NCI-H526 (cell line): ENCODE results near the gene PADI2.
"Not testable (repeated sequence)": the region's sequence is repeated elsewhere in the genome, so short reads cannot be mapped to it uniquely, and the experiment has no call there.

Experiments
- DNase-seq, 2 experiments: peaks; one replicate each; lab custom pipeline; 2025; lab: John Stamatoyannopoulos, UW

Gene PADI2

DNA sequence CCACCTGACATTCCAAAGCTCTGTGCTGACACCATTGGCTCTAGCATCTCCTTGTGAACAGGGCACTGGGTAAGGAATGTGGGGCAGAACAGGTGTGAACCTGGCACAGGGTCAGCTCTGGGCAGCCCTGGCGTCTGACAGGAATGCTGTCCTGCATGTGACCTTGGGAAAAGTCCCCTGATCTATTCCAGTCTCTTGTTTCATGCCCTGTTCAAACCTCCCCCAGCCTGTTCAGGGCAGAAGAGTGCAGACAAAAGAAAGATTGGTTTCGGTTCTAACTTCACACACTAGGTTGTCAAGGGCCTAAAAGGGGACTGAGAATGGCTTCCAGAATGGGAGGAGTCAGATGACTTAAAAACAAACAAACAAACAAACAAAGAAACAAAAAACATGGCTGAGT is 37.8 kb downstream of the PADI2 start:
- DNase-seq, result no peak

DNA sequence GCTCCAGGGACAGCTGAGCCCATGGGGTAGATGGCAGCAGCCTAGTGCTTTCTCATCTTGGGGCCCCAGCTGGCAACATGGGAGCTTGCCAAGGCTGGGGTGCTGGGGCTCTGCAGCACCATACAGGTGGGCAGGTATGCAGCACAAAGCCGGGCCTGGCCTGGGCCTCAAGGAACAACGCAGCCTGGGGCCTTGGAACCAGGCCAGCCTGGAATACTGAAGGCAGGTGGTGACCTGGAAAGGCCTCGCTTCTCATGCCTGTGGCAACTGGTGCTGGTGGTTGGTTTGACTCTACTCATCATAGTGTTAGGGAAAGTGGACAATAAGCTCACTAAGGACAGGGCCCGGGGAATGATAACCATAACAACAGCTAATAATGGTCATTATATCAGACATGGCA is 38.4 kb downstream of the PADI2 start:
- DNase-seq, result no peak

DNA sequence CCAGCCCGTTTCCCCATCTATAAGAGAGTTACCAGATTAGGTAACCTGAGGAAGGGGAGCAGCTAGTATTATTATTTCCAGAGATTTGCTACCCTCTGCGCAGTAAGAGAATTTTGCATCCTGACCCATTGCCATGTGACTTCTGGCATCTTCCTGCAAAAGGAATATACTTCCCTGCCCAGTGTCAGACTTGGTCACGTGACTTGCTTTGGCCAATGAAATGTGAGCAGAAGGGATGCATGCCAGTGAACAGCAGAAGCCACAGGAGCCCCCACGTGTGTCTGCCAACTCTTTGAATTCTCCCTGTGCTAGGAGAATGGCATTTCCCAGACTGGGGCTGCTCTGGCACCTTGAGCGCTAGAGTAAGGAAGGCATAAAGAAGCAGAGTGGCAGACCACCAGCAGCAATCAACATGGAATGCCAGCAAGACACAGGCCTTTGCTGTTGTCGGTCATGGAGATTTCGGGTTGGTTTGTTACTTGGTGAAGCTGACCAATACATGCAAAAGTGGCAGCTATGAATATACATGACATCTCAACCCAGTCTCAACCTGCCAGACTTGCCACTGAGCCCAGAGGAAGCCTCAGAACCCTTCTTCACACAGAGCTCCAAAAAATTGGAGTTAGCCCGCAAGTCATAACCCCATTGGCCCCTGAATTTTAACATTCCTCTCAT is 39.0 kb downstream of the PADI2 start:
- DNase-seq, result no peak

DNA sequence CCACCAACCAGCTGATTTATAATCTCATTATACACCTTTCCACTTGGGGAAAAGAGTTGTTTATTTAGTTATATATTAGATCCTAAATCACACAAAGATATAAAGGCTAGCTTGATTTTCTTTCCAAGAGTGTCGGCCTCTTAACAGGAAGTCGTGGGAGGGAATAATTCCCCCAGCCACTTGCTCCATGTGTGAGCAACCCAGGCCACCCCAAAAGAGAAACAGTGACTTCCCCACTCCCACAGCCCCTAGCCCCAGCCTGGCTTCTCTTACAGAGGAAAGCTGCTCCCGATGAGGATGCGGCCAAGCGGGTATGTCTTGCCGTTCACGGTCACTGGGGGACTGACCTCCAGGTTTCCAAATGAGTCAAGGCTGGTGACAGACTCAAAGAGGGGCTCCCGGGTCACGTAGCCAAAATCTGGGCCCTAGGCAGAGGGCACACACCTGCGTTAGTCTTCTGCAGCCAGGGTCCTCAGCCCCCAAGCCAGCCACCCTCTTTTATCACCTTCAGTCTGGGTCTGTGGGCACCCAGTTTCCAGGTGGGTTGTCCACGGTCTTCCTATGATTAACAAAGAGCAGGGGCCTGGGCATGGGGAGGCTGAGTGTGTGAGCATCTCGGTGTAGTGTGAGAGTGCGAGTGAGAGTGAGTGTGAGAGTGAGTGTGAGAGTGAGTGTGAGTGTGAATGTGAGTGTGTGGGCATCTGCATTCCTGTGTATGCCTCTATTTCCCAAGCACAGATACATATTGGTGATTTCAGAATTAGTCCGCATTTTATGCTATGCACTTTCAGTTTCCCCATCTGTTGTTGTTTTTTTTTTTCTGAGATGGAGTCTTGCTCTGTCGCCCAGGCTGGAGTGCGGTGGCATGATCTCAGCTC is 40.0 kb downstream of the PADI2 start:
- DNase-seq, result no peak

DNA sequence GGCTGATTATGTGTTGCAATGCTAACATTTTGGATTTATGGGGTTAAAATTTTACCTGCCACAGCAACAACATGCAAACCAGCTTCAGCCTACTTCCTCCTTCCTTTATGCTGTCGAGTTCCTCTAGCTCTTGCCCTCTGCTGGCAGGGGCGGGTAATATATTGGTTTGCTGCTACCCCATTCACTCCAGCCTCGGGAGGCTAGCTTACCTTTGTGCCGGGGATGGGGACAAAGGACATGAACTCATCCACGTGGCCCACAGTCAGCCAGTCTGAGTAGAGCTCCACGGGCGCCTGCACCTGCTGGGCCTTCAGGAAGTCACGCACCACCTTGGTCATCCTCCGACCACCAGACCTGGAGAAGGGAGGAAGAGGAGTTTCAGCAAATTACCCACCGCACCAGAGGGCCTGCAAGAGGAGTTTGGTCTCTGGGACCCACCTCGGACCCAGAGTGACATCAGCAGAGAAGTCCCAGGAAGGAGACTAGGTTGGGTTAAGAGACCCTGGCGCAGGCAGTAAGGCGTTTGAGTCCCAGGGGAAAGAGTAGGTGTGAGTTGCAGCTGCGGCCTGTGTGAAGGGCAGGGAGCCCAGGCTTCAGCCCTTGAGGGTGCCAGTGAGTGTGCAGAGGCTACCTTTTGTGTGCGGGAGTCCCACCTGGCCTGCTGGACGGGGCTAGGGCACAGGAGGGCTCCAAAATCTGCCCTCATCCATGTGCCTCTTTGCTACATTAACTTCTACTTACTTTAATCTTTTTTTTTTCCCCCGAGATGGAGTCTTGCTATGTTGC is 43.6 kb downstream of the PADI2 start:
- peak; percentile 6 to 33 for DNase-seq

DNA sequence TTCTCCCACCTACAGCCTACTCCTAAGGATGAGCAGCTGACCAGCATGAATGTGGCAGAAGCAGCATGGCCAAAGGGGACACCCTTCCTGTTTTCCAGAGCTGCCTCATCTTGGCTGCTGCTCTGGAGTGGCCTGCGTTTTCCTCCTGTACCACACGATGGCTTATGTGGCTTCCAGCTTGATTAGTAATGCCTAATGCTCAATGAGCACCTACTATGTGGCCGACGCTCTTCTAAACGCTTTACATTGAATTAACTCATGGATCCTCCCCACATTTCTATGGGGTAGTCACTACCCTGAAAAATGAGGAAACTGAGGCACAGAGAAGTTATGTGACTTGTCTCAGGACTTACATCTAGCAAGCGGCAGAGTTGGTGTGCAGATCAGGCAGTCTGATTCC is 47.5 kb downstream of the PADI2 start:
- no peak for DNase-seq

DNA sequence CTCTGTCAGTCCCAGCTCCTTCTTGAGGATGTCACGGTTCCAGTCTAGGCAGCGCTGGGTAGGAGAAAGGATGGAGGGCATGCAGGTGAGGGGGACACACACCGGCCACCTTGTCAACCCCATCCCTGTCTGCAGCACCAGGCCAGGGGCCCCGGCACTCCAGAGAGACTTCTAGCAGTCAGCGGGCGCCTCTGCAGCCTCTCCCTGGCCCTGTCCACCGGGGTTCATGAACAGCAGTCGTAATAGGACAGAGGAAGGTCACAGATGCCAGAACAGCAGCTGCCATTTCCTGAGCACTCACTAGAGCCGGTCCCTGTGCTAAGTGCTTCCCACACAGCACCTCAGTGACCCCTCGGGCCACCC is 49.1 kb downstream of the PADI2 start:
- DNase-seq, result no peak

DNA sequence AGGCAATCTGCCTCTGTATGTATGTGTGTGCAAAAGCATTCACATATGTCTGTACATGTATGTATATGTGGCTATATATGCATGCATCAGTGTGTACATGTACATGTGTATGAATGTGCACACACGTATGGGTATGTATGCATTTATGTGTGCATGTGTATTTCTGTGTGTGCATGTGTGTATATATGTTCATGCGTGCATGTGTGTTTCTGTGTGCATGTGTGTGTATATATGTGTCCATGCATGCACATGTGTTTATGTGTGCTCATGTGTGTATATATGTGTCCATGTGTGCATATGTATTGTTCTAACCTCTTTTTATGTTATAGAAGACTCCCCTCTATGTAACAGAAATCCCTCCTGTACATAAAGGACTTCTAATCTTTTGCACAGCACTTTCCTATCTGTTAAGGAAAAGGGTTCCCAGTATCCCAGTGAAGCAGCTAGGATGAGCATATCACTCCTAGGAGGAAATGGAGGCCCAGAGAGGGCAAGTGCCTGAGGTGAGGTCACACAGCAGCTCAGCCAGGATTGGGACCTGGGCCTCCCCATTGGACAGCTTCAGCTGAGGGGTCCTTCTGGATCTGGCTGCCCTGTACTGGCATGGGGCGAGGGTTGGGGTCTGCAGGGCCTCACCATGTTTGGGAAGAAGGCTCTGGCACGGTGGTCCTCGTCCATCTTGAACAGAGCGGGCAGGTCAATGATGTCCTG is 49.6 kb downstream of the PADI2 start:
- no peak for DNase-seq

DNA sequence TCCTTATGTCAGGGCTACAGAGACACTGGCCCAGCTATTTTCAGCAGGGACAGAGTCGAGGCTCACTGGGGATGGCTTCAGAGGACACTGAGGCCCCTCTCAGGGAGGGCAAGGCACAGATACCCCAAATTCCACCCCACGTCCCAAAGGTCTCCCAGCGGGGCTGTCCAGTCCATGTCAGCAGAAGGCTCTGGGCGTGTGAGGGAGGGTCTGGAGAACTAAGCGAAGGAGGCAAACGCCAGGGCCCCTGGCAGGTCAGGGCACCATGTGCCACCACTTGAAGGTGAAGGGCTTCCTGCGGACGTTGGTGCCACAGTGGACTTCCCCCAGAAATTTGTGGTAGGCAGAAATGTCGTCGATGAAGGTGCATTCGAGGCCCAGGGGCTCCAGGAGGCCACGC is 50.5 kb downstream of the PADI2 start:
- DNase-seq, result no peak

DNA sequence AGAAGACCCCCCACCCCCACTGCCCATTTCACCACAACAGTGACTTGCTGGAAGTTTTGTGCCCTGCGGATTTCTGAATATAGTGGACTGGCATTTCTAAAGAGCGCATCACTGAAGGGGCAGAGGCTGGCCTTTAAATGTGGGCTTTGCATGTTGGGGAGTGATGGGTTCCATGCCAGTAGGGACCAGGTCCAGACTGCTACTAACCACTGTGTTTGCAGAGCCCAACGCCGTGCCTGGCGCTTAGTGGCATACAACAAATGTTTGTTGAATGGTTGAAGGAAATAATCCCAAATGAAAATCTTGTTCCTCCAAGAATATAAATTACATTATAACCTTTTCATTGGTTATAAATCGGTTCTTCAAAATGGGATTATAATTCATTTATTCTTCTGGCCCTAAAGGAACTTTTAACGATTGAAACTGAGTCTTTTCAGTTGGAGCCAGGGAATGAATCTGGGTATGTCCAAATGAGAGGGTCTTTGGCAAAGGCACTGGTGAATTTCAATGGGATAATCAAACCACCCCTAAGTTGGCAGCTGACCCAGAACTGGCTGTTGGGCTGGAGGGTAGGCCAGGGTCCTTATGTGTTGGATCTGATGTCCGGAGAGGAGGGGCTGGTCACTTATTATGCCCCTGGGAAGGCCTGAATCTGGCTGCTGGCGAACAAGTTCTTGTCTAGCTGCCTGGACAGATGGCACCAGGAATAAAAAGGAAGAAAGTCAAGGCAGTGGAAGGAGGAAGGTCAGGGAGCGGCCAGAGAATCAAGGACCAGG is 51.6 kb downstream of the PADI2 start:
- DNase-seq, result no peak

DNA sequence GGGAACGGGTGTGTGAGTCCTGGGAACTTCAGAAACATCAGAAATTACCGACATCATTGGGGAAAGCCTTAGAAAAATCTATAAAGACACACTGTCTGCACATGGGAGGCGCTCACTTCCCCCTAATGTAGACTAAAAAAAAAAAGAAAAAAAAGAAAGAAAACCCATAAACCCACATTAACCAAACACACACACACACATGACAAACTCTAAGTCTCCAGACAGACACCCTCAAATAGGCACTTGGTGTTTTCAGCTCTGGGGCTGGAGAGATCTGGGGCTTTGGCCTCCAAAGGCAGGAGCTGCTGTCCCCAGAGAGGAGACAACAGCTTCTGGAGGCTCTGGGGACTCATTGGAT is 52.2 kb downstream of the PADI2 start:
- no peak for DNase-seq

DNA sequence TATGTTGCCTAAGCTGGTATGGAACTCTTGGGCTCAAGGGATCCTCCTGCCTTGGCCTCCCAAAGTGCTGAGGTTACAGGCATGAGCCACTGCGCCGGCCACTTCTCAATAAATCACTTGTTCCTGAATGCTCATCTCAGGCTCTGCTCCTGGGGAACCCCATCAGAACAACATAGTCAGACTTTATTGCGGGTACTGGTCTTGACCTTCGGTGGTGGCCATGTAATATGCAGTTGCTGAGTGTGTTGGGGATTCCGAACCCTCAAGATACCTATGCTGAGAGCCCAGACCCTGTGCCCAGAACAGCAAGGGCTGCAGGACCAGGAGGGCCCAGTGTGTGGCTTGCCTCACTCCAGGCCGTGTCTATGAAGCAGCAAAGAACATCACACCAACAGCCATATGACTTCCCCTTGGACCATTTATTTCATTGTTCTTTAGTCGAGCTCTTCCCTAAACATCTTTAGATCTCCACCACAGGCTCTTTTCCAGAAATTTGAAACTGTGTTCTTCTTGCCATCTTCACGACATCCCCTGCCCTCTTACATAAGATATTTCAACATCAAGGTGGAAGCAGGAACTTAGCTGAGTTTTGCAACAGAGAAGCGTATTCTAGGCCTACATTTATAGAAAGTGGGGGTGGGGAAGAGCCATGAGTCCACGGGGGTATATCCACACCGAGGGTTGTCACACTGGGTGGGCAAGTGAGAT is 52.7 kb downstream of the PADI2 start:
- DNase-seq, result no peak

DNA sequence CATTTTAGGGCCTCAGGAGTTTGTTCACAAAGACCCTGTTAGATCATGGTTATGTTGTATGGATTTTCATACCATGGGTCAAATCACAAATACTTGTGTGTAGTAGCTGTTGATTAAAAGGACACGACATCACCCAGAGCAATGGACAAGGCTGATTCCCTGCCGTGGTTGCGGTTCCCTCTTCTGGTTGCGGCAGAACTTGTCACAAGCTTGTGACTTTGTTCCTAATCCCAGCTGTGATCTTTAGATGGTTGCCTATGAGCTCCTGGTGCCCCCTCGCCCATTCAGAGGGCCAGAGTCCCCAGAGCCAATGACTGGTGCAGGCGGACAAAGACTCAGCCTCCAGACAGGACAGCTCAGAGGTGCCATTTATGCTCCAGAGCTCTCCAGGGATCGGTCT is 53.6 kb downstream of the PADI2 start:
- DNase-seq, result no peak

DNA sequence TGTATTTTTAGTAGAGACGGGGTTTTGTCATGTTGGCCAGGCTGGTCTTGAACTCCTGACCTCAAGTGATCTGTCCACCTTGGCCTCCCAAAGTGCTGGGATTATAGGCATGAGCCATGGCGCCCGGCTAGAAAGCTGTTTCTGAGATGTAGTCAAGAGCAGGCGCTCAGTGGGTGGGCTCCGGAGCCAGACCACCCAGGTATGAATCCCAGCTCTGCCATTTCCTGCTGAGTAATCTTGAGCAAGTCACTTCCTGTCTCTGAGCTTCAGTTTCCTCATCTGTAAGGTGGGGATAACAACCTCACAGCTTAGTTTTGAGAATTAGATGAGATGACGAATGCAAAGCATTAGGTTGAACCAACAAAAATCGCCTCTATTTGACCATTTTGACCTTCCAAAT is 56.5 kb downstream of the PADI2 start:
- DNase-seq, result not testable (repeated sequence)

DNA sequence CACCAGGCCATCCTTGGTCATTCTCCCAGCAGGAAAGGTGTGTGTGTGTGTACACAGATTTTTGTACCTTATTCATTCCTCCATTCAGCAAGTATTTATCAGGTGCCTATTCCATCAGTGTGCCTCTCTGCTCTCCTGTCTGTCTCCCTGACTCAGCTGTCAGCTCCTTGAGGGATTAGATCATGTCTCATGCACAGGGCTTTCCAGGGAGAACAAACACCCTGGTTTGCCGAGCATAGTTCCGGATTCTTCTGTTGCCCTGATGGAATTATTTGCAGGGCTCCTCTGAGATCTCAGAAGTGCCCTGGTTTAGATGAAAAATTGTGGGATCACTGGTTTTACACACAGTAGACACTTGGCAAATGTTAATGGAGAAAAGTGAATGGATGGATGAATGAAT is 57.4 kb downstream of the PADI2 start:
- DNase-seq, result no peak

DNA sequence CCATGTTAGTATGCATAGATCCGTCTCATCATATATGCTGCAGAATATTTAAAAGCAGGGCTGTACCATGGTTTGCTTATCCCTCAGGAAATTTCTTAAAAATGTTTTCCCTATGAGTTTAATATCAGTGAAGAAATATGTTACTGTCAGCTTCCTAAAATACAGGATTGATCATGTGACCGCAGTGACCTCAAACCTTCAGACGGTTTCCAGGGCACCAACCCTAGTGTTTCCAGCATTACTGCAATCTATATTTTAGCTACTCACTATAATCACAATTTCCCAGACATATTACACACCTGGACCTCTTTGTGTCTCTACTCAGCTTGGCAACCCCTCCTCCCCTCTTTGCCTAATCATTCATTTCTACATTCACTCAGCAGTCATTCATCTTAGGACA is 57.8 kb downstream of the PADI2 start:
- DNase-seq, result no peak

DNA sequence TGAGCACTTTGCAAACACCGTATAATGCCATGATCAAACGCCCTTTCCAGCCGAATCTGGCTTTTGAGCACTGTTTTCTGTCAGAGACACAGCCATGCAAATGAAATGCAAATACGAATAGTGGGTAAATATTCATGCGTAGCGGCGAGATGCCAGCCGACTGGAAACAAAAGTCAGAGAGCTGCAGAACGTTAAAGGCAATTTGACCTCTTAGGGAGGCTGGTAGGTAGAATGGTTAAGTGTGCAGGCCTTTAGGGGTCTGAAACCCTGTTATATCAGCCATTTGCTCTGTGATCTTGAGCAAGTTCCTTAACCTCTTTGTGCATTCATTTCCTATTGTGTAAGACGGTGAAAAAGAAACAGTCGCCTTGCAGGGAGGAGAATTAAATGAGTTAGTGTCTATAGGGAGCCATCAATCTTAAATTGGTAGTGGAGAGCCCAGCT is 58.9 kb downstream of the PADI2 start:
- DNase-seq, result peak; percentile 96 to 97

DNA sequence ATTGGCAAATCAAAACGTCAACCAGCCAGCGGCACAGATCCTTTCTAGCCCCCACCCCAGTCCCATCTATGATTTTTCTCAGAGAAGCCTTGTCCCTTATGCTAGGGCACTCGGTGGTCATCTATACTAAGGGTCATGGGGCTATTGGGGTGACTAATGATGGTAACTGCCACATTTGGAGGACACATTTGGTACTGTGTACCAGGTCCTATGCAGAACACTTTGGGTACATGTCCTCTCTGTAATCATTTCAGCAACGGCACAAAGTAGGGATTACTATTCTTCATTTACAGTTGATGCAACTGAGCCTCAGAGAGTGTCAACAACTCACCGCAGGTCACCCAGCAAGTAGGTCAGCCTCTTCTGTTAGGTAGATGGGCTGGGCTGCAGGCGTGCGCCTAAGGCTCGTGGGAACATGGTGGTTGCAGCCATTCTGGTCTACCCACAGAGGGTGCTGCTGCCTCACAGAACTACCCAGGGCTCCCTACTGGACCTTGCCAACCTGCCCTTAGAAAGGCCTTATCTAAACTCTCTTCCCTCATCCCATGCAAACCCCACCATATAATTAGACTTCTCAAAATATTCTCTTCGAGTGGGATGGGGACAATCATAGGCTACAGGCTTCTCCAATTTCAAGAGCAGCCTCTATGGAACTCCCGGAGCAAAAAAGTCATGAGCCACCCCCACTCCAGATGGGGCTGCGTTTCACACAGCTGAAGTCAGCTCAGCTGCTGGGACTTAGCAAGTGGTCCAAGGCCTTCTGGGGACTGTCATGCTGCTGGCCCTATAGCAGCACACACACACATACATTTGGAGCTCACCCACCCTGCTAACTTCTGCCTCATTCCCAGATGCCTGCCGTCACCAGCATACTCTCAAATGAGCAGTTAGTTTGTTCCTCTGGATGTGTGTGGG is 59.6 kb downstream of the PADI2 start:
- DNase-seq, result peak; percentile 79 to 93

DNA sequence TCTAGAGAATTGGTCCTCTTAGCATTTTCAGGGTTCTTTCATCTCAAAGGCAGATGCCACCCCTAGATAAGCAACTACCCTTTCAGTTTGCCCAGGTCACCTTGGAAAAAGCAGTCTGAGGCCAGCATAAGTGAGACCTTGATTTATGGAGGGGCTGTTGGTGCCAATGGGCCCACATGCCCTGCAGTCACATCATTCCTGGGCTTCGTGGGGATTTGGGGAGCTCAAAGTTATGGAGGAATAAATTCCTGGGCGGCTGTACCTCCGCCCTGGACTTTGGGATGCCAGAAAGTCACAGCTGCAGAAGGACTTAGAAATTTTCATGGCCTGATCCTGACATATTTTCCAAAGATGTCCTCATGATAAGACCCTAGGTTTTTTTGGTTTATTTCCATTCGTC is 62.7 kb downstream of the PADI2 start:
- DNase-seq, result no peak

DNA sequence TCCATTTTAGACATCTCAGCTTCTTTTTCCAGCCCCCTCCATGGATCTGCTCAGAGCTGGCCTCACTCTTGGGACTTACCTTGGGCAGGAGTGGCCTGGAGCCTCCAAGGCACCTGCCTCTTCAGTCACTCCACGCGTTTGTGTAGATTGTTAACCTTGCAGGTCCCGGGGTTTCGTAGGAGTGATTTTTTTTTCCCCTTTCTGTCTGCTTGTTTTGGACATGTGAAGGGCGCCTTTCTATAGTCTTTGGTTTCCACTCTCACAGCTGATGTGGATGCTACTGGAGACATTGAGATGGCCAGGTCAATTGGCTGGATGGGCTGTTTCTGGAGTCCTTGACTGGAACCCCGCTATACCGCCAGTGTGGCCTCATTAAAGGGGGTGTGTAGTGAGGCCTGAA is 63.5 kb downstream of the PADI2 start:
- DNase-seq, result no peak
